Lower leg skin (tissue), 3 donors: ENCODE measurements around the gene FZD7.

Source experiments
- CTCF ChIP-seq, 3 donors: fragments of 450-650 bp; IDR thresholded peaks; one replicate each; pipeline ENCODE4 v1.5.1; 2016; ENCODE audit warnings: antibody characterized with exemption in 3 of 3, mild to moderate bottlenecking in 3 of 3, moderate library complexity in 2 of 3
- POLR2A ChIP-seq, 2 donors: fragments of 450-650 bp; IDR thresholded peaks; one replicate each; pipeline ENCODE4 v1.6.1; 2016 to 2017; ENCODE audit warnings: antibody characterized with exemption in 2 of 2, mild to moderate bottlenecking in 1 of 2, moderate library complexity in 1 of 2

- no peak for TF ChIP-seq CTCF (IDR thresholded peaks at IDR 0.05)
- TF ChIP-seq POLR2A (IDR thresholded peaks at IDR 0.05), result no peak
These were observed 33.2 kb downstream of the FZD7 start for GRCh38 chr2:202066875-202067274.
